DOHH2 (cell line): Measurements from ENCODE around the gene TRPC4.

Source experiments
- EZH2phosphoT487 ChIP-seq: fragments of 200-600 bp; sonication (generic); IDR thresholded peaks from 2 replicates; pipeline ENCODE4 v1.6.1; 2017; ENCODE audit warnings: borderline replicate concordance, mild to moderate bottlenecking, antibody characterized with exemption, low read length, moderate library complexity, mixed read lengths
- TF ChIP-seq, protein P1 (sequence below): fragments of 200-600 bp; sonication (generic); IDR thresholded peaks from one replicate; pipeline ENCODE4 v1.5.1; 2014; ENCODE audit warnings: antibody characterized with exemption, mild to moderate bottlenecking, low read depth, low read length; ENCODE audit not compliant: poor library complexity, severe bottlenecking

- TF ChIP-seq, protein P1, sequence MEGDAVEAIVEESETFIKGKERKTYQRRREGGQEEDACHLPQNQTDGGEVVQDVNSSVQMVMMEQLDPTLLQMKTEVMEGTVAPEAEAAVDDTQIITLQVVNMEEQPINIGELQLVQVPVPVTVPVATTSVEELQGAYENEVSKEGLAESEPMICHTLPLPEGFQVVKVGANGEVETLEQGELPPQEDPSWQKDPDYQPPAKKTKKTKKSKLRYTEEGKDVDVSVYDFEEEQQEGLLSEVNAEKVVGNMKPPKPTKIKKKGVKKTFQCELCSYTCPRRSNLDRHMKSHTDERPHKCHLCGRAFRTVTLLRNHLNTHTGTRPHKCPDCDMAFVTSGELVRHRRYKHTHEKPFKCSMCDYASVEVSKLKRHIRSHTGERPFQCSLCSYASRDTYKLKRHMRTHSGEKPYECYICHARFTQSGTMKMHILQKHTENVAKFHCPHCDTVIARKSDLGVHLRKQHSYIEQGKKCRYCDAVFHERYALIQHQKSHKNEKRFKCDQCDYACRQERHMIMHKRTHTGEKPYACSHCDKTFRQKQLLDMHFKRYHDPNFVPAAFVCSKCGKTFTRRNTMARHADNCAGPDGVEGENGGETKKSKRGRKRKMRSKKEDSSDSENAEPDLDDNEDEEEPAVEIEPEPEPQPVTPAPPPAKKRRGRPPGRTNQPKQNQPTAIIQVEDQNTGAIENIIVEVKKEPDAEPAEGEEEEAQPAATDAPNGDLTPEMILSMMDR, result no peak
- TF ChIP-seq EZH2phosphoT487, result no peak
Observed at GRCh38 chr13:37663724-37664123, 205.8 kb downstream of the TRPC4 start.
